Psoas muscle (tissue), 8 donors: ENCODE measurements around the gene COL20A1. TPM values are rescaled to one million over a fixed set of nuclear protein-coding genes. Genes with fewer than 3 reads are reported as not detected.

Experiments
- ATAC-seq, 4 donors: fragments of 200-7000 bp; cut with Tn5 transposase; one replicate each; pipeline ENCODE4 v1.9.1; 2020; ENCODE audit warnings: moderate library complexity in 3 of 4, mild to moderate bottlenecking in 2 of 4
- DNase-seq, 2 donors: peaks; one replicate each; pipeline ENCODE4 v3.0.0-alpha.2; 2020
- H3K27ac ChIP-seq: fragments of 200-600 bp; one replicate; pipeline ENCODE4 v1.8.0; 2022
- H3K27me3 ChIP-seq, 3 donors: fragments of 200-600 bp in 1 of 3; one replicate each; pipeline versions ENCODE4 v1.6.1 to v1.8.0; 2013 to 2022; ENCODE audit warnings: low read length in 2 of 3, mild to moderate bottlenecking in 2 of 3, moderate library complexity in 1 of 3; ENCODE audit not compliant: insufficient read depth in 3 of 3
- H3K36me3 ChIP-seq, 2 donors: fragments of 200-600 bp in 1 of 2; one replicate each; pipeline versions ENCODE4 v1.6.1 to v1.8.0; 2013 to 2022; ENCODE audit warnings: low read depth in 1 of 2, mild to moderate bottlenecking in 1 of 2, moderate library complexity in 1 of 2; ENCODE audit not compliant: insufficient read depth in 1 of 2
- H3K4me1 ChIP-seq: fragments of 200-600 bp; one replicate; pipeline ENCODE4 v1.8.0; 2022
- H3K4me3 ChIP-seq: fragments of 200-600 bp; one replicate; pipeline ENCODE4 v1.8.0; 2022; ENCODE audit warnings: mild to moderate bottlenecking
- H3K9me3 ChIP-seq: fragments of 200-600 bp; one replicate; pipeline ENCODE4 v1.8.0; 2022
- CTCF ChIP-seq: fragments of 200-600 bp; IDR thresholded peaks from one replicate; pipeline ENCODE4 v1.8.0; 2022; ENCODE audit warnings: antibody characterized with exemption
- WGBS, 3 donors: extraction: QIAGEN DNeasy Blood & Tissue Kit; methylation state at CpG; one replicate each; pipeline versions ENCODE4 v1.1.6 to v1.1.7; 2013; 5-methylcytosine and 5-hydroxymethylcytosine counted together
- intact Hi-C, 2 donors: fragments of 100-400 bp; cut with DNase I; formaldehyde crosslinking; loops; one replicate each; pipeline versions ENCODE4 v1.11.0 to v1.14.2; 2022
- polyA plus RNA-seq, 3 donors: library from polyadenylated mRNA; stranded (reverse); fragments of 200-250 nt; gene quantifications; one replicate each; pipeline ENCODE4 v1.2.3, GENCODE V29; 2013
- total RNA-seq, 4 donors: library from RNA; stranded (reverse); fragmentation: NEBNext Ultra II Directional in 2 of 4; extraction: Animal tissue kit (Norgen Biotek cat#: 25700) in 2 of 4; gene quantifications; one replicate each; pipeline versions ENCODE4 v1.2.1 to v1.2.4, GENCODE V29; 2021 to 2023
- donor health status: healthy with polysubstance abuse.
- donor health status: DM: no; HTN: no; CAD: no; lungs with moderate emphysema.
- donor health status: Bipolar disorder and iron deficiency.
- donor health status: healthy.
- donor health status: DM: yes; HTN: yes; CAD: no.
- donor health status: DM: no; HTN: no; CAD: no.
- donor health status: DM: no; HTN: no; CAD: no.
- donor health status: DM: yes; HTN: yes; CAD: no.

The COL20A1 gene
- total and polyA plus RNA-seq, 7 donors: 0.08 to 0.09 TPM; not detected in 5

GRCh38 chr20:63275825-63276224 lies 17.2 kb upstream of the COL20A1 start:
- no peak for ATAC-seq
- Histone ChIP-seq H3K27me3 (no peaks in the 10 kb centered on the region), H3K36me3 (peaks cover 10 to 53% of the 10 kb centered on the region in 2 donors), H3K4me1 (peaks cover 20% of the 10 kb centered on the region), H3K9me3 (no peaks in the 10 kb centered on the region), H3K4me3 (no peak overlapping the region), H3K27ac (no peak overlapping the region)
- DNase-seq: no peak
- no peak for TF ChIP-seq CTCF
- WGBS, 3 donors: 76 to 87% (median 83%) methylated on average over 18 of the region's 18 CpGs
- intact Hi-C loops: no loop called here

GRCh38 chr20:63276956-63277355 lies 16.0 kb upstream of the COL20A1 start:
- Histone ChIP-seq H3K27ac (no peak overlapping the region), H3K36me3 (peaks cover 10 to 65% of the 10 kb centered on the region in 2 donors), H3K4me1 (peaks cover 16% of the 10 kb centered on the region), H3K4me3 (no peak overlapping the region), H3K9me3 (no peaks in the 10 kb centered on the region), H3K27me3 (no peaks in the 10 kb centered on the region)
- ATAC-seq (no peak), DNase-seq (no peak)
- WGBS, 3 donors: 87 to 91% (median 89%) methylated on average over 20 of the region's 20 CpGs
- TF ChIP-seq CTCF: no peak
- intact Hi-C loops: no loop called here

GRCh38 chr20:63277466-63278272 lies 15.3 kb upstream of the COL20A1 start:
- Histone ChIP-seq H3K4me1 (peaks cover 15% of the 10 kb centered on the region), H3K36me3 (peaks cover 10 to 72% of the 10 kb centered on the region in 2 donors), H3K27ac (no peak overlapping the region), H3K9me3 (no peaks in the 10 kb centered on the region), H3K27me3 (no peaks in the 10 kb centered on the region), H3K4me3 (no peak overlapping the region)
- no peak for DNase-seq
- intact Hi-C loops: no loop called here
- TF ChIP-seq CTCF: no peak
- WGBS, 3 donors: 92 to 96% (median 93%) methylated on average over 30 of the region's 30 CpGs
- ATAC-seq: no peak

- H3K9me3 ChIP-seq: no peaks in the 10 kb centered on the region
- H3K4me1 ChIP-seq: peaks cover 10% of the 10 kb centered on the region
- no peaks in the 10 kb centered on the region for H3K27me3 ChIP-seq
- DNase-seq: no peak
- 73 to 77% (median 77%) methylated on average over 17 of the region's 17 CpGs for WGBS, 3 donors
- intact Hi-C loops: no loop called here
- no peak for TF ChIP-seq CTCF
- no peak overlapping the region for H3K4me3 ChIP-seq
- peaks cover 10 to 82% of the 10 kb centered on the region in 2 donors for H3K36me3 ChIP-seq
- H3K27ac ChIP-seq: no peak overlapping the region
- no peak for ATAC-seq
Measured at GRCh38 chr20:63278661-63279060, 14.3 kb upstream of the COL20A1 start.
